Activated CD8-positive, alpha-beta T cell treated with anti-CD3 and anti-CD28 coated beads for 36 hours (primary cell): ENCODE measurements around the gene MRPL20. TPM values are rescaled to one million over a fixed set of nuclear protein-coding genes. Genes with fewer than 3 reads are reported as not detected.
A peak's percentile ranks its signal among the peaks of the same experiment; 100 is the strongest.
"Not testable (repeated sequence)": the region's sequence is repeated elsewhere in the genome, so short reads cannot be mapped to it uniquely, and the experiment has no call there.

ENCODE experiments used
- ATAC-seq: fragments of 200-7000 bp; cut with Tn5 transposase; one replicate; pipeline ENCODE4 v1.10.0; 2021; ENCODE audit warnings: mild to moderate bottlenecking, moderate library complexity
- CTCF ChIA-PET: fragments of 350-600 bp; sonication (Branson Sonifier 250); formaldehyde crosslinking; loops from one replicate; lab custom pipeline; 2021; ENCODE audit warnings: antibody characterized with exemption; lab: Charles Lee
- POLR2A ChIA-PET: fragments of 350-600 bp; sonication (Branson Sonifier 250); formaldehyde crosslinking; loops from one replicate; lab custom pipeline; 2021; ENCODE audit warnings: antibody characterized with exemption; lab: Charles Lee
- DNase-seq: peaks from one replicate; pipeline ENCODE4 v3.0.0-alpha.2; 2020
- H3K27ac Mint-ChIP-seq: one replicate; pipeline ENCODE4 v1.8.0; 2021; ENCODE audit warnings: mild to moderate bottlenecking, mixed read lengths
- H3K27me3 Mint-ChIP-seq: one replicate; pipeline ENCODE4 v1.8.0; 2021; ENCODE audit warnings: mixed read lengths
- H3K36me3 Mint-ChIP-seq: one replicate; pipeline ENCODE4 v1.8.0; 2021; ENCODE audit warnings: low read depth, mixed read lengths
- H3K4me1 Mint-ChIP-seq: one replicate; pipeline ENCODE4 v1.8.0; 2021; ENCODE audit warnings: low read depth, mixed read lengths
- H3K4me3 Mint-ChIP-seq: one replicate; pipeline ENCODE4 v1.8.0; 2021; ENCODE audit warnings: mild to moderate bottlenecking, moderate library complexity, mixed read lengths
- H3K9me3 Mint-ChIP-seq: one replicate; pipeline ENCODE4 v1.8.0; 2021; ENCODE audit warnings: mixed read lengths
- intact Hi-C: fragments of 100-400 bp; cut with micrococcal nuclease; formaldehyde crosslinking; loops from one replicate; pipeline ENCODE4 v1.10.0; 2022
- total RNA-seq, 2 experiments: library from RNA; stranded (reverse); gene quantifications; one replicate each; pipeline ENCODE4 v1.2.3, GENCODE V29; 2021
- TF ChIP-seq, protein P1 (sequence below): fragments of 200-600 bp; IDR thresholded peaks from one replicate; pipeline ENCODE4 v1.8.0; 2022; ENCODE audit warnings: antibody characterized with exemption, mild to moderate bottlenecking

MRPL20 gene
- total RNA-seq, 2 experiments from 2014 or later = 127 to 129 TPM

- DNase-seq = peak; percentile 49
- ATAC-seq = peak; percentile 11
- H3K27ac Mint-ChIP-seq = peak overlapping the region; percentile 90
- TF ChIP-seq, protein P1, sequence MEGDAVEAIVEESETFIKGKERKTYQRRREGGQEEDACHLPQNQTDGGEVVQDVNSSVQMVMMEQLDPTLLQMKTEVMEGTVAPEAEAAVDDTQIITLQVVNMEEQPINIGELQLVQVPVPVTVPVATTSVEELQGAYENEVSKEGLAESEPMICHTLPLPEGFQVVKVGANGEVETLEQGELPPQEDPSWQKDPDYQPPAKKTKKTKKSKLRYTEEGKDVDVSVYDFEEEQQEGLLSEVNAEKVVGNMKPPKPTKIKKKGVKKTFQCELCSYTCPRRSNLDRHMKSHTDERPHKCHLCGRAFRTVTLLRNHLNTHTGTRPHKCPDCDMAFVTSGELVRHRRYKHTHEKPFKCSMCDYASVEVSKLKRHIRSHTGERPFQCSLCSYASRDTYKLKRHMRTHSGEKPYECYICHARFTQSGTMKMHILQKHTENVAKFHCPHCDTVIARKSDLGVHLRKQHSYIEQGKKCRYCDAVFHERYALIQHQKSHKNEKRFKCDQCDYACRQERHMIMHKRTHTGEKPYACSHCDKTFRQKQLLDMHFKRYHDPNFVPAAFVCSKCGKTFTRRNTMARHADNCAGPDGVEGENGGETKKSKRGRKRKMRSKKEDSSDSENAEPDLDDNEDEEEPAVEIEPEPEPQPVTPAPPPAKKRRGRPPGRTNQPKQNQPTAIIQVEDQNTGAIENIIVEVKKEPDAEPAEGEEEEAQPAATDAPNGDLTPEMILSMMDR = no peak
- POLR2A ChIA-PET = interaction anchor here (0.5 to 4.2 kb wide), 14 partner anchors 10 to 436 kb away, joined by 3 to 33 read pairs (median 6); partner anchors contain the start of genes ANKRD65, AURKAIP1 and CCNL2
- H3K4me3 Mint-ChIP-seq = peak overlapping the region; percentile 96
- no peaks in the 10 kb centered on the region for H3K9me3 Mint-ChIP-seq
- CTCF ChIA-PET = interaction anchor here (0.7 to 2.4 kb wide), 7 partner anchors 9 to 59 kb away, joined by 3 to 9 read pairs (median 4); partner anchors contain the start of gene CCNL2
- peaks cover 45% of the 10 kb centered on the region for H3K36me3 Mint-ChIP-seq
- H3K27me3 Mint-ChIP-seq = no peaks in the 10 kb centered on the region
- intact Hi-C loops = no loop called here
- H3K4me1 Mint-ChIP-seq = peaks cover 35% of the 10 kb centered on the region
These were observed 684 bp upstream of the MRPL20 start for GRCh38 chr1:1407636-1408318.

DNA sequence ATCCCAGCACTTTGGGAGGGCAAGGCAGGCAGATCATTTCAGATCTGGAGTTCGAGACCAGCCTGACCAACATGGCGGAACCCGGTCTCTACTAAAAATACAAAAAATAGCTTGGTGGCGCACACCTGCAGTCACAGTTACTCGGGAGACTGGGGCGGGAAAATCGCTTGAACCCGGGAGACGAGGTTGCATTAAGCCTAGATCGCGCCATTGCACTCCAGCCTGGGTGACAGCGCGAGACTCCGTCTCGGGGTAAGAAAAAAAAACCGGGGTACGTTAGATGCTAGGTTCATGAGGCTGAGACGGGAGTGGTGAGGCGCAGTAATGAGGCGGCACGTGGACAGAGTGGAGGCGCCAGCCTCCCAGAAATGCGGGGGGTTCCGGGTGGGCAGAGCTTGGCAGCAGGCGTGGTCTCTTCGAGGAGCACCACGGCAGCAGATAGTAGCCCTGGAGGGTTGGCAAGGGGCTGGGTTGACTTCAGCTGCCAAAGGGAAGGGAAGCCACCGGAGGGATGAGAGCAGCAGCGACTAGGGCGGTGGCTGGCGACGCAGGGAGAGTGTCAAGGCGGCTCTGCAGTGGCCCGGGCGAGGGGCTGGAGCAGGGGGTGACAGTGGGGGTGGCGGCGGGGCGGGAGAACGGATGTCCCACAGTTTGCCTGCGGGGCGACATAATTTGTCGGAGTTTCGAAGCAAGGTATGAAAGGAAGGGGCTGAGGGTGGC is 832 bp downstream of the MRPL20 start:
- peaks cover 58% of the 10 kb centered on the region for H3K36me3 Mint-ChIP-seq

GRCh38 chr1:1403653-1404052 is 3.4 kb downstream of the MRPL20 start:
- no peak for DNase-seq
- ATAC-seq = no peak
- Mint-ChIP-seq H3K4me1 (peaks cover 53% of the 10 kb centered on the region), H3K27me3 (no peaks in the 10 kb centered on the region), H3K36me3 (peaks cover 69% of the 10 kb centered on the region), H3K9me3 (no peaks in the 10 kb centered on the region), H3K27ac (peak overlapping the region; percentile 56), H3K4me3 (peak overlapping the region; percentile 1)
- intact Hi-C loops = no loop called here
- POLR2A ChIA-PET = no interaction called here
- TF ChIP-seq, protein P1 = no peak
- CTCF ChIA-PET = no interaction called here

More for the DNA sequence above, 832 bp downstream of the MRPL20 start:
- peak overlapping the region; percentile 91 for H3K27ac Mint-ChIP-seq
- H3K4me1 Mint-ChIP-seq = peaks cover 48% of the 10 kb centered on the region
- H3K27me3 Mint-ChIP-seq = no peaks in the 10 kb centered on the region
- ChIA-PET CTCF (interaction anchor here (0.6 to 0.8 kb wide), 2 partner anchors 34 to 1032 kb away, joined by 3 read pairs; no protein-coding TSS in a partner anchor), POLR2A (interaction anchor here (0.7 to 4.2 kb wide), 7 partner anchors 8 to 393 kb away, joined by 3 to 33 read pairs (median 7); partner anchors contain the start of genes AURKAIP1, CCNL2 and ISG15)
- H3K4me3 Mint-ChIP-seq = peak overlapping the region; percentile 96
- DNase-seq (peak; percentile 35), ATAC-seq (no peak)
- no peaks in the 10 kb centered on the region for H3K9me3 Mint-ChIP-seq
- intact Hi-C loops = no loop called here
- TF ChIP-seq, protein P1 = no peak

DNA sequence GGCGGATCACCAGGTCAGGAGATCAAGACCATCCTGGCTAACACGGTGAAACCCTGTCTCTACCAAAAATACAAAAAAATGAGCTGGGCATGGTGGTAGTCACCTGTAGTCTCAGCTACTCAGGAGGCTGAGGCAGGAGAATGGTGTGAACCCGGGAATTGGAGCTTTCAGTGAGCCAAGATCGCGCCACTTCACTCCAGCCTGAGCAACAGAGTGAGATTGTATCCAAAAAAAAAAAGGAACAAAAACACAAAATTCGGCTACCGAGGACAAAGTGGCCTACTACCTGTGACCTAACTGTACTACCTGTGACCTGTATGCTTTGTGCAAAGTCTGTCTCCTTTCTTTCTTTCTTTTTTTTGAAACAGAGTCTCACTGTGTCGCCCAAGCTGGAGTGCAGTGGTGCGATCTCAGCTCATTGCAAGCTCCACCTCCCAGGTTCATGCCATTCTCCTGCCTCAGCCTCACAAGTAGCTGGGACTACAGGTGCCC is 4.1 kb downstream of the MRPL20 start:
- ChIA-PET CTCF (interaction anchor here (1.0 to 1.4 kb wide), 4 partner anchors 12 to 98 kb away, joined by 3 to 6 read pairs (median 3); no protein-coding TSS in a partner anchor), POLR2A (interaction anchor here (1.0 kb wide), 1 partner anchor 31 kb away, joined by 4 read pairs; no protein-coding TSS in a partner anchor)
- DNase-seq, intact Hi-C loops, H3K9me3 Mint-ChIP-seq, H3K27me3 Mint-ChIP-seq, ATAC-seq: not testable (repeated sequence)
- Mint-ChIP-seq H3K27ac (peak overlapping the region; percentile 56), H3K4me1 (peaks cover 51% of the 10 kb centered on the region), H3K4me3 (peak overlapping the region; percentile 1), H3K36me3 (peaks cover 71% of the 10 kb centered on the region)
